H1 (cell line): Measurements from ENCODE around the gene LRRTM4. TPM values are rescaled to one million over a fixed set of nuclear protein-coding genes. Genes with fewer than 3 reads are reported as not detected.

ENCODE experiments used
- BACH1 ChIP-seq: IDR thresholded peaks from 2 replicates; pipeline ENCODE4 v1.6.1; 2012; ENCODE audit warnings: low read length, improper control_type of control experiment
- CBX8 ChIP-seq: fragments of 300-800, 300-1000 bp; sonication (generic); IDR thresholded peaks from 2 replicates; pipeline ENCODE4 v1.7.1; 2016; ENCODE audit warnings: low read depth, low read length, borderline replicate concordance
- CHD2 ChIP-seq: IDR thresholded peaks from 2 replicates; pipeline ENCODE4 v1.6.1; 2012; ENCODE audit warnings: low read length, improper control_type of control experiment
- CHD7 ChIP-seq: fragments of 300-600 bp; sonication (generic); IDR thresholded peaks from 2 replicates; pipeline ENCODE4 v1.7.1; 2012; ENCODE audit warnings: low read length, moderate library complexity, mild to moderate bottlenecking, inconsistent platforms; ENCODE audit not compliant: insufficient replicate concordance
- GABPA ChIP-seq: IDR thresholded peaks from 2 replicates; pipeline ENCODE4 v1.6.1; 2011; ENCODE audit warnings: mild to moderate bottlenecking, low read length, moderate library complexity, borderline replicate concordance; ENCODE audit not compliant: insufficient read depth
- KDM5A ChIP-seq: fragments of 200-600 bp; IDR thresholded peaks from 2 replicates; pipeline ENCODE4 v1.7.1; 2012; ENCODE audit warnings: mild to moderate bottlenecking, low read length, inconsistent platforms, mixed read lengths
- NANOG ChIP-seq: IDR thresholded peaks from 2 replicates; pipeline ENCODE4 v1.6.1; 2011; ENCODE audit warnings: low read length, low read depth, mild to moderate bottlenecking, inconsistent platforms; ENCODE audit not compliant: insufficient read depth, poor library complexity, severe bottlenecking
- RAD21 ChIP-seq, 2 experiments: IDR thresholded peaks in 1 of 2; conservative IDR thresholded peaks in 1 of 2; 2 replicates each; pipeline ENCODE4 v1.6.1; 2011; ENCODE audit warnings: low read depth in 2 of 2, low read length in 2 of 2, improper control_type of control experiment in 1 of 2, inconsistent platforms in 1 of 2, mild to moderate bottlenecking in 1 of 2, moderate library complexity in 1 of 2
- RBBP5 ChIP-seq: IDR thresholded peaks from 2 replicates; pipeline ENCODE4 v1.7.1; 2012; ENCODE audit warnings: low read depth, mild to moderate bottlenecking, inconsistent platforms, low read length, moderate library complexity, borderline replicate concordance
- SUZ12 ChIP-seq: fragments of 200-600 bp; sonication (generic); IDR thresholded peaks from 2 replicates; pipeline ENCODE4 v1.6.1; 2012; ENCODE audit warnings: mild to moderate bottlenecking, inconsistent platforms, low read length, moderate library complexity, mixed read lengths
- polyA plus RNA-seq, 7 experiments: library from polyadenylated mRNA; depleted of rRNA in 3 of 7; stranded (reverse) in 5 of 7; unstranded in 2 of 7; fragments of >200 nt in 5 of 7; fragments of 200-250 nt in 2 of 7; gene quantifications; 1 replicate in 5 of 7; 2 replicates in 1 of 7; 4 replicates in 1 of 7; pipeline versions ENCODE4 v1.2.1 to v1.2.3, GENCODE V29; 2011 to 2013; ENCODE audit warnings: missing spikeins in 2 of 7, mixed read lengths in 2 of 7
- total RNA-seq: library from RNA; stranded (reverse); fragmentation: NEBNext Ultra II Directional; extraction: Animal tissue kit (Norgen Biotek cat#: 25700); gene quantifications from 2 replicates; pipeline ENCODE4 v1.2.1, GENCODE V29; 2021

The LRRTM4 gene
- total and polyA plus RNA-seq, 2 of the 8 experiments (the other 6 are each of a cell fraction or from before 2014, with no cell fraction given) = 3.6 to 9.5 TPM

- TF ChIP-seq CHD7 (no peak), RAD21 (IDR thresholded peaks at IDR 0.05 in 1 of 2, conservative IDR thresholded peaks at IDR 0.05 in 1 of 2; ENCODE audit: low read depth in 2 of 2, low read length in 2 of 2) (no peak), NANOG (no peak), RBBP5 (no peak), CHD2 (no peak), GABPA (no peak), SUZ12 (no peak), CBX8 (no peak), KDM5A (no peak), BACH1 (no peak)
These were observed 131.1 kb downstream of the LRRTM4 start (continued) for GRCh38 chr2:77391119-77391518.
